Fibroblast of lung (primary cell): Measurements from ENCODE around the gene TAGLN2. TPM values are rescaled to one million over a fixed set of nuclear protein-coding genes. Genes with fewer than 3 reads are reported as not detected.

Source experiments
- DNase-seq, 2 donors: peaks; one replicate each; pipeline versions ENCODE4 v3.0.0 to v3.0.0-alpha.2; 2010; ENCODE audit warnings: low read depth in 2 of 2
- H2AFZ ChIP-seq: 2 replicates; pipeline ENCODE4 v1.5.1; 2012; ENCODE audit warnings: low read length, control low read depth, inconsistent platforms
- H3K27ac ChIP-seq: 2 replicates; pipeline ENCODE4 v1.5.1; 2011; ENCODE audit warnings: low read length, control low read depth; ENCODE audit not compliant: insufficient read depth
- H3K27me3 ChIP-seq: 2 replicates; pipeline ENCODE4 v1.5.1; 2011; ENCODE audit warnings: mild to moderate bottlenecking, low read length; ENCODE audit not compliant: control insufficient read depth, insufficient read depth
- H3K36me3 ChIP-seq: 2 replicates; pipeline ENCODE4 v1.5.1; 2011; ENCODE audit warnings: low read length; ENCODE audit not compliant: control insufficient read depth, insufficient read depth
- H3K4me1 ChIP-seq: 2 replicates; pipeline ENCODE4 v1.5.1; 2011; ENCODE audit warnings: low read length; ENCODE audit not compliant: control insufficient read depth, insufficient read depth; ENCODE audit errors: extremely low read depth
- H3K4me2 ChIP-seq: 2 replicates; pipeline ENCODE4 v1.5.1; 2011; ENCODE audit warnings: low read length, control low read depth; ENCODE audit not compliant: insufficient read depth; ENCODE audit errors: extremely low read depth
- H3K4me3 ChIP-seq, 4 experiments: fragments of 200-600 bp in 1 of 4; sonication (generic) in 1 of 4; replicated peaks in 1 of 4; 2 replicates each; pipeline ENCODE4 v1.5.1; 2011 to 2016; ENCODE audit warnings: low read length in 4 of 4, low read depth in 3 of 4, mild to moderate bottlenecking in 3 of 4, control low read depth in 2 of 4, inconsistent platforms in 1 of 4, mixed read lengths in 1 of 4; ENCODE audit not compliant: insufficient read depth in 1 of 4; ENCODE audit errors: control extremely low read depth in 1 of 4
- H3K79me2 ChIP-seq: 2 replicates; pipeline ENCODE4 v1.5.1; 2012; ENCODE audit warnings: mild to moderate bottlenecking, low read length, inconsistent platforms; ENCODE audit not compliant: control insufficient read depth, insufficient read depth
- H3K9ac ChIP-seq: 2 replicates; pipeline ENCODE4 v1.5.1; 2011; ENCODE audit warnings: mild to moderate bottlenecking, low read length, control low read depth; ENCODE audit not compliant: insufficient read depth
- H3K9me3 ChIP-seq: 2 replicates; pipeline ENCODE4 v1.5.1; 2012; ENCODE audit warnings: low read depth, low read length; ENCODE audit not compliant: control insufficient read depth, insufficient read depth
- H4K20me1 ChIP-seq: 2 replicates; pipeline ENCODE4 v1.5.1; 2011; ENCODE audit warnings: low read length; ENCODE audit not compliant: control insufficient read depth, insufficient read depth; ENCODE audit errors: extremely low read depth
- EZH2 ChIP-seq: IDR thresholded peaks from 2 replicates; pipeline ENCODE4 v1.5.1; 2012; ENCODE audit warnings: low read length, control low read depth, mild to moderate bottlenecking; ENCODE audit errors: missing control alignments
- polyA plus RNA-seq, 2 donors: library from polyadenylated mRNA; depleted of rRNA in 1 of 2; stranded (reverse) in 1 of 2; unstranded in 1 of 2; fragments of >200 nt; gene quantifications; 2 replicates each; pipeline ENCODE4 v1.2.1, GENCODE V29; 2011 to 2012; ENCODE audit warnings: missing spikeins in 1 of 2
- total RNA-seq: library from RNA; depleted of rRNA; stranded (reverse); fragments of >200 nt; gene quantifications from 2 replicates; pipeline ENCODE4 v1.2.1, GENCODE V29; 2014
- TF ChIP-seq, protein P1 (sequence below), 2 donors: IDR thresholded peaks in 1 of 2; conservative IDR thresholded peaks in 1 of 2; 1 replicate in 1 of 2; 2 replicates in 1 of 2; pipeline ENCODE4 v1.5.1; 2011 to 2012; ENCODE audit warnings: low read length in 2 of 2, control low read depth in 1 of 2, inconsistent platforms in 1 of 2, low read depth in 1 of 2, mild to moderate bottlenecking in 1 of 2

TAGLN2 gene
- total and polyA plus RNA-seq, 2 donors (not counting 1 experiment from before 2014, with no cell fraction given), result 300 to 718 TPM

DNA sequence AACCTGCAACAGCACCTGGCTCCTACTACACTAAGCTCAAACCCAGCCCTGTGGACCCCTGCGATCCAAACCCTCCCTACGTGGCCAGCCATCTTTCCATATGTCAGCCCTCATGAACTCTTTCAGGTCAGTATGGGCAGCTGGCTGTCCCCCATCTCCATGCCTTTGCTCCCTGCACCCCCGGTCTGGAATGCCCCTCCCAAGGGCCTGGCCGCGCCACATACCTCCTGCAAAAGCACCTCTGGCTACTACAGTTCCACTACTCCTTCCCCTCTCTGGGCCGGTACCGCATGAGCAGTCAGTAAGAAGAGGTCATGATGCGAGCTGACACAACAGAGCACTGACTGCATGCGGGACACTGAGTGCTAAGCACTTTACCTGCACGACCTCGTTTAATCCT, 10.0 kb upstream of the TAGLN2 start:
- no peaks in the 10 kb centered on the region for H3K36me3 ChIP-seq
- no peak overlapping the region for H2AFZ ChIP-seq
- no peak overlapping the region for H3K4me2 ChIP-seq
- peaks cover 11% of the 10 kb centered on the region for H3K27me3 ChIP-seq
- no peak overlapping the region for H3K27ac ChIP-seq
- no peak overlapping the region for H3K4me3 ChIP-seq
- H3K9ac ChIP-seq, result no peak overlapping the region
- H3K79me2 ChIP-seq, result no peaks in the 10 kb centered on the region
- TF ChIP-seq EZH2, result no peak
- TF ChIP-seq, protein P1, sequence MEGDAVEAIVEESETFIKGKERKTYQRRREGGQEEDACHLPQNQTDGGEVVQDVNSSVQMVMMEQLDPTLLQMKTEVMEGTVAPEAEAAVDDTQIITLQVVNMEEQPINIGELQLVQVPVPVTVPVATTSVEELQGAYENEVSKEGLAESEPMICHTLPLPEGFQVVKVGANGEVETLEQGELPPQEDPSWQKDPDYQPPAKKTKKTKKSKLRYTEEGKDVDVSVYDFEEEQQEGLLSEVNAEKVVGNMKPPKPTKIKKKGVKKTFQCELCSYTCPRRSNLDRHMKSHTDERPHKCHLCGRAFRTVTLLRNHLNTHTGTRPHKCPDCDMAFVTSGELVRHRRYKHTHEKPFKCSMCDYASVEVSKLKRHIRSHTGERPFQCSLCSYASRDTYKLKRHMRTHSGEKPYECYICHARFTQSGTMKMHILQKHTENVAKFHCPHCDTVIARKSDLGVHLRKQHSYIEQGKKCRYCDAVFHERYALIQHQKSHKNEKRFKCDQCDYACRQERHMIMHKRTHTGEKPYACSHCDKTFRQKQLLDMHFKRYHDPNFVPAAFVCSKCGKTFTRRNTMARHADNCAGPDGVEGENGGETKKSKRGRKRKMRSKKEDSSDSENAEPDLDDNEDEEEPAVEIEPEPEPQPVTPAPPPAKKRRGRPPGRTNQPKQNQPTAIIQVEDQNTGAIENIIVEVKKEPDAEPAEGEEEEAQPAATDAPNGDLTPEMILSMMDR (conservative IDR thresholded peaks at IDR 0.05 in 1 of 2, IDR thresholded peaks at IDR 0.05 in 1 of 2; ENCODE audit: low read depth in 1 of 2, low read length in 2 of 2), result no peak
- no peaks in the 10 kb centered on the region for H3K4me1 ChIP-seq
- no peaks in the 10 kb centered on the region for H4K20me1 ChIP-seq
- no peak for DNase-seq
- no peaks in the 10 kb centered on the region for H3K9me3 ChIP-seq

DNA sequence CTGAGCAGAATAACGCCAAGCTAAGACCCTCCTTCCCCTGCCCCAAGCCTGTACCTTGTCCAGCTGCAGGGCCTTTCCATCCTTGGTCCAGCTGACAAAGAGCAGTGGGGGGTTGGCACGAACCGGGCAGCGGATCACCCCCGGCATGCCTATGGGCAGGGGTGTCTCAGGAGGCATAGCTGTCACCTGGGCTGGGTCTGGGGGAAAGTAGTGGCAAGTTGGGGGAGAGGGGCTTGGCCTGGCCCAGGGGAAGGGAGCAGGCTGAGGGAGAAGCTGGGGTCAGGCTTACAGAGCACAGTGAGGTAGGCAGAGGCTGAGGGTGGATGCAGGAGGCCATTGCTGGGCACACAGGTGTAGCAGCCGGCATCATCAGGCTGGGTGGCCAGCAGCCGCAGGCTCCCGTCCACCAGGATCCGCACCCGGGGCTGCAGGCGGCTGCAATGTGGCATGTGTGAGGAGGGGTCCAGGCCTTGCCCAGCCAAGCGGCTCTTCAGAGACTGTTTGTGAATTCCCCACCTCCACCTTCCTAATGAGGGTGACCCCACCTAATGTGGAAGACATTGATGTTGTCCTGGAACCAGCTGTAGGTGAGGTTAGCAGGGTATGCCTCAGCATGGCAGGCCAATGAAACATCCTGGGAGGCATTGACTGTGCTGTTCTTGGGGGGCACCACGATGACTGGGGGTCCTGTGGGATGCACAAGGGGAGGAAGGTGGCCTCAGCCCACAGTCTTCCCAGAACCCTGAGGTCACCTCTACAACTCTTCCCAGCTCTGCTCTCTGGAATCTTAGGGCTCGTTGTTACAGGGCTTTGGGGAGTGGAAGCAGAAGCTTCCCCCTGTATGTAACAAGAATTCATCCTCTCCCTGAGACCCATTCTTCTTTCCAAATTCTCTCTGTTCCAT, 9.1 kb upstream of the TAGLN2 start:
- Histone ChIP-seq H3K4me1 (no peaks in the 10 kb centered on the region), H3K4me2 (no peak overlapping the region), H3K9me3 (no peaks in the 10 kb centered on the region), H3K36me3 (no peaks in the 10 kb centered on the region), H2AFZ (no peak overlapping the region), H3K9ac (no peak overlapping the region), H3K79me2 (no peaks in the 10 kb centered on the region), H3K27me3 (peaks cover 11% of the 10 kb centered on the region), H3K27ac (no peak overlapping the region), H3K4me3 (no peak overlapping the region), H4K20me1 (no peaks in the 10 kb centered on the region)
- TF ChIP-seq, protein P1 (conservative IDR thresholded peaks at IDR 0.05 in 1 of 2, IDR thresholded peaks at IDR 0.05 in 1 of 2; ENCODE audit: low read depth in 1 of 2, low read length in 2 of 2), result no peak
- no peak for TF ChIP-seq EZH2
- no peak for DNase-seq

GRCh38 chr1:159933347-159933746, 8.0 kb upstream of the TAGLN2 start:
- no peaks in the 10 kb centered on the region for H3K79me2 ChIP-seq
- no peak overlapping the region for H3K27ac ChIP-seq
- no peaks in the 10 kb centered on the region for H3K4me1 ChIP-seq
- no peak for DNase-seq
- H3K27me3 ChIP-seq, result peaks cover 11% of the 10 kb centered on the region
- no peak overlapping the region for H3K4me2 ChIP-seq
- no peaks in the 10 kb centered on the region for H3K36me3 ChIP-seq
- no peaks in the 10 kb centered on the region for H4K20me1 ChIP-seq
- no peak overlapping the region for H2AFZ ChIP-seq
- TF ChIP-seq, protein P1 (conservative IDR thresholded peaks at IDR 0.05 in 1 of 2, IDR thresholded peaks at IDR 0.05 in 1 of 2; ENCODE audit: low read depth in 1 of 2, low read length in 2 of 2), result no peak
- no peak overlapping the region for H3K4me3 ChIP-seq
- no peaks in the 10 kb centered on the region for H3K9me3 ChIP-seq
- no peak overlapping the region for H3K9ac ChIP-seq
